ENCODE measurements around the gene LHFPL3.
"Not testable (repeated sequence)": the region's sequence is repeated elsewhere in the genome, so short reads cannot be mapped to it uniquely, and the experiment has no call there.

Gene LHFPL3

DNA sequence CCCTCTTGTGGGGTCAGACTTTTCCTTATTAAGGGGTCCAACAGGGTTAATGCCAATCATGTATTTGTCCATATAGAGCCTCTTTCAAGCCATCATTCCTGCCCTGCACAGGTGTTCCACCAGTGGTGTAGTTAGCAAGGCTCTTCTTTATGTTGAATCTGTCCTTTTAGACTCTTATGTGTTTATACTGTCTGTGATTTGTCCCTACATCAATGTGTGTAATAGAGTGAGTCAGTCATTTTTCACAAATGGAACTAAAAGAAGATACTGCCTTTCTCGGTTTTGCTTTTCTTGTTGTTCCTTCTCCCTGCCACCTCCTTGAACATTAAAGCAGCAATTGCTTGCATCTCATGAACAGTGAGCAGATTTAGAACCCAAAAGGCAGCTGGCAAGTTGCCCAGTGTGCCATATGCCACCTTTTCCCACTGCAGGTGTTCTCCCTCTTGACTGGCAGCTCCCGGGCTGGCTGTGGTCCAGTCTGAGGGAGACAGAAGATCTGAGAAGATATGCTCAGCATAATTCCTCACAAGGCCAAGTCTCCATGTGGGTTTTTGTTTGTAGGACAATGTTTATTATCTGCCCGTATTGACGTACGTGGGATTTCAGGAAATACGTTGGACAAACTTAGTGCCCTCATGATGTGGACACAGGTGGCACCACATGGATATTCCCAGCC, 154.1 kb downstream of the LHFPL3 start:
- DNase-seq (ENCODE audit: low spot score): no peak

DNA sequence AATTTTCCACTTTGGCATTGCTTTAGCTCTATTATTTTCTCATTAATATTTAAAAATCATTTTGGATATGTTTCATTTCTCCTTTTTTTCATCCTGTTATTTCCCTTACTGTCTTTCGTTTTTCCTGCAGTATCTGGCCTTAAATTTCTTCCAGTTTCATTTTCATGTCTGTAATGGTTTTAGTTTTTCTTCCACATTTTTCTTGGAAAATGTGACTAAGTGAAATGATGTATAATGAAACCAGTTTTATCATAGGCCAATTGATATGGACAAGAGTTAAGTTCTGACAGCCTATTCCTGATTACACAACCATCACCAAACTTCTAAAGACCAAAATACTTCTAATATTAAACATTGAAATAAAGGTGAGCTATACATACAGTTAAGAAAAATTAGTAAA, 158.5 kb downstream of the LHFPL3 start:
- no peak for DNase-seq (ENCODE audit: low spot score)

DNA sequence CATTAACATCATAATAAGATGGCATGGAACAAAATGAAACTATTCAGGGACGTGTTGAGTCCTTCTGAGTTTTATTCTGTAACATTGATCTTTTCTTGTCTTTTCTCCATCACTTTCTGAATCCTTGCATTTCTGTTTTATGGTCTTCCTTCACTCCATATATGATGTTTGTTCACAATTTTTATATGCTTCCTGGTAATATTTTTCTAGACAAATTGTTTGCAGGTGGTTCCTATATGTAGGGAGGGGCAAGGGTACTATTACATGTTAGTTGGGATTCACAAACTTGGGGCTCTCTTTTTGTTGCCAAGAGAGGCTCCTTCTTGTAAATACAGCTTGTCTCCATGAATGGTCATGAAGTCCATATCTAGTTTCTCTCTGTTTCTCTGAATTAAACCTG, 159.2 kb downstream of the LHFPL3 start:
- no peak for DNase-seq (ENCODE audit: low spot score)

DNA sequence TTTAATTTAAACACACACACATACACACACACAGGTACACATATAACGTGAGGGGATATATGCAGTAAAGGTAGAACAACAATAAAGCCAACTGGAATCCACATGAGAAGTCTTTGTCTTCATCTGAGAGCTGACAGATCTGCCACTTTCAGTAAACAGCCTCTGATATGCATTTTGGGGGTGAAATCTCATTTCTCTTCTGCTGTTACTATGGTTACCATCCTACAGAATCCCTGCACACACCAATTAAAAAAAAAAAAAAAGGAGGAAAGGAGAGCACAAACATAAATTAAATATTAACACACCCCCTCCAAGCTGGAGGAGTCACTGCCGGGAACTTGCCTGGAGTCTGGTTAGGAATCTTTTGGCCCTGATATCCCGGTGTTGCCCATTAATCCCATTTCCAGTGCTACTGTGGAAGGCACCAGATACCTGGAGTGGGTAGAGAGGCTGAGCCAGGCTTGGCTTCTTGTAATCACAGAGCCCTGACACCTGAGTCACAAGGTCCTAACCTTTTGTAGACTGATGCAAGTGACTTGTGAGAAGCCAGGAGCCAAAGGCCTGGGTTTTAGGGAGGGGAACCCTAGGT, 169.1 kb downstream of the LHFPL3 start:
- no peak for DNase-seq (ENCODE audit: low spot score)

DNA sequence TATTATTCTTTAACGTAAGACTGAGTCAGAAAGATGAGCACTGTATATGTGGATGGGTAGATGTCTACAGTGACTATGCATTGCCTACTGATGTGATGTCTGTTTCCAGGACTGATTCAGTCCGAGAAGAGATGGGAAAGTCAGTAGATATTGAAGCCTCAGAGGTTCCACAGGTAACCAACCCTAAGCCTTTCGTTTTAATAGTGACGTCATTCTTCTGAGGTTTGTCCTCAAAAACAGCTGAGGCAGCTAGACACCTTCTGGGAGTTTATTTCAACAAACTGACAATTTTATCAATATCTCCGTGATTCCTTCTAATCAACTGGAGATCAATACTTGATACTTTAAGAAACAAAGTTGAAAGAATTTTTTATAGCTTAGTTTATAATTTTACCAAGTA, 171.6 kb downstream of the LHFPL3 start:
- no peak for DNase-seq (ENCODE audit: low spot score)

DNA sequence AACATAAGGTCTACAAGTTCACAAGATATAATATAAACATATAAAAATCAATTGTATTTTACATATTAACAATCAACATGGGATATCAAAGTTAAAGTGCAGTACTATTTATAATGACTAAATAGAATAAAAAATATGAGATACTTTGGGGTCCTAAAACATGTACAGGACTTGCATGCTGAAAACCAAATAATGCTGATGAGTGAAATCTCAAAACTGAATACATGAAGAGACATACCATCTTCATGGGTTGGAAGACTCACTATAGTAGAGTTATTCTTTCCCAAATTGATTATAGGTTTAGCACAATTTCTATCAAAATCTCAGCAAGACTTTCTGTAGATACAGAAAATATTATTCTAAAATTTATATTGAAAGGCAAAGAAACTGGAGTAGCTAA, 181.5 kb downstream of the LHFPL3 start:
- no peak for DNase-seq (ENCODE audit: low spot score)

DNA sequence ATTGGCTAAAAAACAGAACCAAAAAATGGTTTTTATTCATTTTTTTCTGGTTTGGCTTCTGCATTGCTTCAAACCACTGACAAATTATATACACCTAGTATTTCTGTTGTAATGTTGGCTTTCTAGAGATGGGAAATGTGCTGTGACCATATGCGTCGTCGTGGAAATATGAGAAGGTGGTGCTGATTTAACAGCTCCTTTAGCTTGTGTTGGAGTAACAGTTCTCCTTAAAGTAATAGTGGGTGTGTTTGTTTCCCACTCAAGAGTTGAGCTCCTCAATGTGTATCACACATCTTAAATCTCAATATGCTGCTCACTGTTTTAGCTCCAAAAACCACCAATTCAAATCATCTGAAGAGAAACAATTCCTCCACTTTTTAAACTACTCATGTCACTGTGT, 196.4 kb downstream of the LHFPL3 start:
- no peak for DNase-seq (ENCODE audit: low spot score)

DNA sequence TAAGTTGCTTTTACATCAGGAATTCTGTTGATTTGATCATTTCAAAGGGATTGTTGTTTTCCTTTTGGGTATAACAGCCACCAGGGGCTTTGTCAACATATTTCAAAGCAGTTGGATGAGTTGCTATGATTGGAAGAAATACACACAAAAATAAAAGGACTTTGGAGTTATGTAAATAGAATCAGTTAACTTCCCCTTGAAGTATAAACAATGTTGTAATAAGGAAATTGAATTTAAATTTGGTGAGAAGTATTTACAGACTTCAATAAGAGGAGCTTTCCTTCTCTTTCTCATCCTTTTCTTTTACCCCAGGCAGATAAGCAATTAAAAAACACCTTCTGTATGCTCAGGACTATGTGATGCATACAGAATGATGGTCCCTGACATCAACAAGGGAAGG, 199.7 kb downstream of the LHFPL3 start:
- DNase-seq (ENCODE audit: low spot score): no peak

DNA sequence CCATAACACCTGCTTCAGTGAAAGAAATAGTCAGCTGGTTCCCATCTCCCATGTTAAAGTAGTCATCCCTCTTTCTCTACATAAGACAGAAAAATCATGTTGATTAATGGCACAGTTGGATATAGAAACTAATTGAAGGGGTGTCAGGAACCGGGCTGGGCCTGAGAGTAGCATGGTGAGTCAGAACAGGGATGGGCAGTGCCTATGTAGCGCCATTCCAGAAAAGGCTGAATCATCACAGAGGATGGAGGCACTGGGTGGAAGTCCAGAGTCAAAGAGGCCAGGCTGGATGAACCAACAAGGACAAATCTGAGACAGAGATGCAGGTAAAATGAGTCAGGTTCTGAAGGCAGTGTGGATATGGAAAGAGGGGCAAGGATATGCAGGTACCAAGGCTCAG, 201.2 kb downstream of the LHFPL3 start:
- DNase-seq (ENCODE audit: low spot score): no peak

DNA sequence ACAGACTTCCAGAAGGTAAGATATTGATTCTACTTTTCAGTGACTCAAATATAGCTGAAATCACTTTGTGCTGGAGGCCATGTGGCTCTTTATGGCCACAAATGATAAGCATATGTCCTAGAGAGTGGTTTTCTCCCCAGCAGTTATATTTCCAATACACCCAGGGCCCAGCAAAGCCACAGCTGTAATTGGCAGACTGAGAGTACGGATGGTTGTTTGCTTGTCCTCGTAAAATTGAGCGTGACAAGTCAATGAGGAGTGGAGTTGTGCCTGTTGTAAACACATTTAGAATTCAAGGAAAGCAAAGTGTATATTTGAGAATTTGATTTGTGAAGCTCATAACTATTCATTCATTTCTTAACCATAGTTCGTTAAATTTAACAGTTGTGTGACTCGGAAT, 201.8 kb downstream of the LHFPL3 start:
- DNase-seq (ENCODE audit: low spot score): no peak

DNA sequence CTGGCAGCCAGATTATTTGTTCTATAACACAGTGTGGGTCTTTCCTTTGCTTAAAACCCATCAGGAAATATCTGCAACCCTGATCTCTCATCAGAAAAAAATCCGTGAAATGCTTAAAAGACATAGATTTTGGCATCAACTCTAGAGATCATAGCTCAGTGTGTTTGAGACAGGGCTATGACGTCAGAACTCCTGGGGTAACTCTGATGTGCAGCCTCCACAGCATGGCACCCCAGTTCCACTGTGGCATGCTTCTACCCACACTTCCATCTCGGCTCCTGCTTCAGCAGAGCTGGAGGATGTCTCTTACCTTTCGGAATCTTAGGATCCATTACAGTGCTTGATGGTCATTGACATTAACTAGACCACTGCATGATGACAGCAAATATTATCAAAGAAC, 205.7 kb downstream of the LHFPL3 start:
- DNase-seq (ENCODE audit: low spot score): no peak

DNA sequence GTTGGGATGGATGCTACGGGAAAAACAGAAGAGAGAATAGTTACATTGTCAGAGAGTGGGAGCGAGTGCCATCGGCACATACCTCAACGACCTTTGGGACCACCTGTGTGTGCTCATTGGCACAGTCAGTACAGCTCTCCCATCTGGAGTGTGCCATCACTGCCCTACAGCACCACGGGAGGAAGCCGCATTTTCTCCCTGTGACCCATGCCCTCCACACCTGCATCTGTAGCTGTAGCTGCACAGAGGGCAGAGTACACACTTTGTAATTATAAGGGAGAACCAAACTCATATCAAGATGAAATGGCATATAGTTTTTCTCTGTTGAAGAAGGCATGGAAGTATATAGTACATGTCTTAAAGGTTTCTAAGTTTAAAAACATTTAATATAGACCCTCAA, 207.4 kb downstream of the LHFPL3 start:
- no peak for DNase-seq (ENCODE audit: low spot score)

DNA sequence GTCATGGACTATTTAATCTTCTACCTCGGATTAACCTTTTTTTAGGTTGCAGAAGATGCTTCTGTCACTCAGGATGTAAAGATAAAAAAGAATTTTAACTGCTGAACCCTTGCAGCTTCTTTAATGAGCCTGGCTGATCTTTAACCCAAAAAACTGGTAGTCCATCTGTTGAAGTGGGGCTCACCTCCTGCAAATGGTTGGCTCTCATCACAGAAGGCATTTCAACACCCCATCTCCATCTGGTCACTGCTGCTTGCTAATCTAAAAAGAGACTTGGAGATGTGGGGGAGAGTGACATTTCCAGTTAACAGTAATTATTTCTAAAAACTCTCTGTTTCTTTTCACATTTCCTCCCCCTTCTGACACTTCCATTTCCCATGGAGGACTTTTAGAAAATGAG, 208.6 kb downstream of the LHFPL3 start:
- no peak for DNase-seq (ENCODE audit: low spot score)

DNA sequence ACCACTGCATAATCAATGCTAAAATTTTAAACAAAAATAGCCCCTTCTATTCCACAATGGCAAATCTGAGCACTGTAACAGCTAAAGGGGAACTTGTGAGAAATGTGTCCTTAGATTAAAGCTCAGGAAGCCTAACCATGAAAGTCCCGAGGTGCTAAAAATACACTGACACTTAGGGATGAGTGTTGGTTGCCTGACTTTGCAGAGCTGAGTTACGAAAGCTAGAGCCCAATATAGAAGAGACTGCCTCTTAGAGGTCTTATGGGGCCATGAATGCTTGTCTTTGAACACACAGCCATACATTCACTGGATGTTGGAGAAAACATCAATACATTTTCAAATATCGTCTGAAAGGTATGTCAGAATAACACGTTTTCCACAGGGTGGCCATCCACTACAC, 209.7 kb downstream of the LHFPL3 start:
- DNase-seq (ENCODE audit: low spot score): no peak

DNA sequence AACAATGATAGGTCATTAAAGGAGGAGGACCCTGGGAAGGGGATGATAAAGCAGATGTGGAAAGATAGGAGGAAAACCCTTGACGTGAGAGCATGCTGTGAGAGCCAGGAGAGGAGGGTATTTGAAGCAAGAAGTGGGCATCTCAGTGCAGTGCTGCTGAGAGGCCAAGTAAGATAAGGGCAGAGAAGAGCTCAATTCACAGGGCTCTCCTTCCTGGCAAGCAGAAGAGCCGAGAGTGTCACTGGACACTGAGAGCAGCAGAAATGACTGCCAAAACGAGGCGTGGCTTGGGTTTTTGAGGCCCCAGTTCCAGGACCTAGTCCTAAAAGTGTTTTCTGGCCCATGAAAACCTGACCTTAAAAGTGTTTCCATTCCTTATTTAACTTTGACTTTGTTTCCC, 213.5 kb downstream of the LHFPL3 start:
- DNase-seq (ENCODE audit: low spot score): no peak

DNA sequence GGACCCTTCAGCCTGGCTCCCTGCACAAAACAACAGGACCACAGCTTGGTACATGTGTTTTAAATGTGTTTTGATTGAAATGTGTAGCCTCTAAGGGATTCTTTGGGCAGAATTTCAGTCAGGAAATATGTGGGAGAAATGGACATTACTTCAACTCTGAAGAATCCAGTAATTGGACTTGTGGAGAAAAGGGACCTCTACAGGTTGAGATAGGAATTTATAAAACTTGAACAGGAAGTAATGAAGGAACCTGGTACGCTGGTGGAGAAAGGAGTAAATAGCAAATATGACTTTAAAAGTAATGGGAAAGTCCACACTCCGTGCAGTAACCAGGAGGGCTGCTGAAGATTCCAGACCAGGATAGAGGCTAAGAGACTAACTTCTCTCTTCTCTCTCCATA, 220.5 kb downstream of the LHFPL3 start:
- DNase-seq (ENCODE audit: low spot score): no peak

DNA sequence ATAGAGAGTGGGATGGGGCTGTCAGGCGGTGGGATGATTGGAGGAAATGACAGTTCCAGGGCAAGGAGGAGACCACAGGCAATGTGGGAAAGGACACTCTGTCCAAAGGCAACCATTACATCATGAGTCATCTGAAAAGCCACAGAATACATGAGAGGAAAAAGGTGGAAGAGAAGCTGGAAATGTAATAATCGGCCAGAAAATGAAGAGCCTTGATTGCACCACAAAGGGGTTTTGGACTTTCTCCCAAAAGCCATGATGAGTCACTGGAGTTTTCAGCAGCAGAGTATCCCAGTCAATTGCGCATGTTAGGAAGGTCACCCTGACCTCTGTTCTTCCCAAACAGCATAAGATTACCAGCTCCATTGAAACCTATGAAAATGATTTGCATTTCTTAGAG, 222.0 kb downstream of the LHFPL3 start:
- no peak for DNase-seq (ENCODE audit: low spot score)

DNA sequence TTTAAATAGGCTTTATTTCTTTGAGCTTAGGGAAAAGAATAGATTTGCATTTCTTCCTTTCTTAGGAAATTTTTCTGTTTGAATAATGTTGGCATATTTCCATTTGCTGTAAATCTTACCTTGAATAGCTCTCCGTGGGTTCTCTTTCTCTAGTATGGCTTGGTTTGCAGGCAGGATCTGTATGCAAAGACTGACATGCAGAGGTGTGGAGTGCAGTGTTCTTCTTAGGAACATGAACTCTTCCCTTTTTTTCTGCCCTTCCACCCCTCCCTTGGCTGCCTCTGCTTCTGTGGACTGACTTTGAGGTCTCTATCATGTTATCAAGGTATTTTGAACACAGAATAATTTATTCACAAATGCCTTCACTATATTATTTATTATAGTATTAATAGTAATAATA, 222.8 kb downstream of the LHFPL3 start:
- DNase-seq (ENCODE audit: low spot score): no peak

DNA sequence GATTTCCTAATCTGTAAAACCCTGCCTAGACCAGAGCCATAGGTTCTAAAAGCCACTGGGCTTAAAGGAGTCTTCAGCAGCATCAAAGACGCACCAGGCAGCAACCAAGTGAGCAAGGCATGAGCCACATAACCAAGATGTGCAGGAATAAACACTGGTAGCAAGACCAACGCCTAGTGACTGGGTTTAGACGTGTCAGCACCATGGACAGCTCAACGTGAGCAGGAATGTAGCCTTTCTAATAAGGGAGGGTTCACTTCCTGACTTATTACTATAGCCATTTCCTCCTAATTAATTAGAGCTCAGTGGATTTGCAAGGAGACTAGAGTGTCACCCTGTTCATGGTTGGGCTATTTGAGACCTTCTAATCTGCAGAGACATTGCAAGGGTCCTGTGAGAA, 223.7 kb downstream of the LHFPL3 start:
- DNase-seq (ENCODE audit: low spot score): peak; percentile 5

DNA sequence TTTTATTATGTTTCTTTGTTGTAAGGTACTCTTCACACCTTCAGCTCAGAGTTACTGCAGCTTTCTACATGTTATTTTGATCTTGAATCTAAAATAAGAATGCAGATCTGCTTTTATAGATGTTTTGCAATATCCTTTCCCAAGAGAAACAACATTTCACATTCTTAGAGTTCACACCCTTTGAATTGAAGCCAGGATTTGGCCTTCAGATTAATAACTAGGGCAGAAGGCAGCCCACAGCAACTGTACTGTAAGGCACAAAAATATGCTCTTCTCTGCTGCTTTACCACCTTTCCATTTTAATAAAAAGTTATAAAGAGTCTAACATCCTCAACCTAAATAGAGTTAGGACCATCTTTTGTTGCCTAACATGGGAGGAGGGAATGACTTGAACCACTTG, 224.7 kb downstream of the LHFPL3 start:
- DNase-seq (ENCODE audit: low spot score): no peak

DNA sequence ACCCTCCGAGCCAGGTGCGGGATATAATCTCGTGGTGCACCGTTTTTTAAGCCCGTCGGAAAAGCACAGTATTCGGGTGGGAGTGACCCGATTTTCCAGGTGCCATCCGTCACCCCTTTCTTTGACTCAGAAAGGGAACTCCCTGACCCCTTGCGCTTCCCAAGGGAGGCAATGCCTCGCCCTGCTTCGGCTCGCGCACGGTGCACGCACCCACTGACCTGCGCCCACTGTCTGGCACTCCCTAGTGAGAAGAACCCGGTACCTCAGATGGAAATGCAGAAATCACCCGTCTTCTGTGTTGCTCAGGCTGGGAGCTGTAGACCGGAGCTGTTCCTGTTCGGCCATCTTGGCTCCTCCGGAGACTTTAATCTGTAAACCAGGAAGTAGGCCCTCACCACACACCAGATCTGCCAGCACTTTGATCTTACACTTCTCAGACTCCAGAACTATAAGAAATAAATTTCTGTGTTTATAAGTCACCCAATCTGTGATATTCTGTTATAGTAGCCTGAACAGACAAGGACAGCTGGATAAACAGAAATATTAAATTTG, 235.0 kb downstream of the LHFPL3 start:
- DNase-seq (ENCODE audit: low spot score): not testable (repeated sequence)

DNA sequence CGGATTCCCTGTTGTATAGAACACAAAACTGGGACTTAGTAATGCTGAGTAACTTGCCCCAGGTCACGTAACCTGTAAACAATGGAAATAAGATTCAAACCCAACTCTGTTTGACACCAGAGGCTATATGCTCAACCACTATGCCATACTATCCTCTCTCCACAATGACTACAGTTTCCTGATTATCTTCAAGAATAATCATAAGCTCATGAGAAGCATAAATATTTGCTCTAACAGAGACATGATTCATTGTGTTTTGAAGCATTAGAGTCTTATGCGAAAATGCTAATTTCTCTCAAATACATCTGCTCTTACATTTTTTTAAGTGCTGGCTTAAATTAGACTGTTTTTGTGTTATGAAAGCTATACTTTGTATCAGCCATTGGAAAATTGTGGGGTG, 241.3 kb downstream of the LHFPL3 start:
- DNase-seq (ENCODE audit: low spot score): no peak

DNA sequence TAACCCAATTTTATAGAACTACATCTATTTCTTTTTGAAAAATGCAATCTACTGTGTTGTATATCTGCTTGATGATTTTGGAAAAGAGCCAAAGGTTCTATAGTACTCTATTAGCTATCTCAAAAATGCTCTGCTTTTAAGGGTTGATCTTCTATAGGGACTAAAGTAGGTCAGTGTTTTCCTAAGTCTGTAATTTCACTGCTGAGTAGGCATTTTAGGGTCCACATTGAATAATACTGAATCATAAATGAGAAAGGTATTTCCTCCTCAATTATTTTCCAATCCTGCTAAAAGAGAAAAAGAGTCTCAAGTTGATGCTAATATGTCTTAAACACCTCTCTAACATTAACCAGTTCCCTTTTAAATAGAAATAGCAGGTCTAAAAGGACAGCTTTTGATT, 244.2 kb downstream of the LHFPL3 start:
- no peak for DNase-seq (ENCODE audit: low spot score)

DNA sequence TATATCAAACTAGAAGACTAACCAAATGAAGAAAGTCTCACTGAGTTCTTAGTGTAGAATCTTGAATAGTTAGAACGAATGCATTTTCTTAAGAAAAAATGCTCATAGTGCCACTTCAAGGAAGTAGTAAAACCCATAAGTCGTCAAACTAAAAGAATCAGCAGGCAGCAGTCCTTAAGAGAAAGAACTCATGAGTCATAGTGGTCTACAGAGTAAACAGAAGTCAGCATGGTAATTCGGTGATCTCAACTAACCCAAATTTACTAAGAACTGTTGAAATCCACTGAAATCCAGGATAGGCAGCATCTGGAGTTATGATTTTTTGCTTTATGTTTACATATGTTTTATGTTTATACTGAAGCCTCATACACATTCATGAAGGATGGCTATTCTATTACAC, 256.2 kb downstream of the LHFPL3 start:
- DNase-seq (ENCODE audit: low spot score): no peak

Data from AG08396 (cell line).